ENCODE measurements around the gene CNGA4. TPM values are rescaled to one million over a fixed set of nuclear protein-coding genes. Genes with fewer than 3 reads are reported as not detected.

CNGA4 gene
- total and polyA plus RNA-seq, 2 experiments from 2014 or later: 0.39 to 0.83 TPM

DNA sequence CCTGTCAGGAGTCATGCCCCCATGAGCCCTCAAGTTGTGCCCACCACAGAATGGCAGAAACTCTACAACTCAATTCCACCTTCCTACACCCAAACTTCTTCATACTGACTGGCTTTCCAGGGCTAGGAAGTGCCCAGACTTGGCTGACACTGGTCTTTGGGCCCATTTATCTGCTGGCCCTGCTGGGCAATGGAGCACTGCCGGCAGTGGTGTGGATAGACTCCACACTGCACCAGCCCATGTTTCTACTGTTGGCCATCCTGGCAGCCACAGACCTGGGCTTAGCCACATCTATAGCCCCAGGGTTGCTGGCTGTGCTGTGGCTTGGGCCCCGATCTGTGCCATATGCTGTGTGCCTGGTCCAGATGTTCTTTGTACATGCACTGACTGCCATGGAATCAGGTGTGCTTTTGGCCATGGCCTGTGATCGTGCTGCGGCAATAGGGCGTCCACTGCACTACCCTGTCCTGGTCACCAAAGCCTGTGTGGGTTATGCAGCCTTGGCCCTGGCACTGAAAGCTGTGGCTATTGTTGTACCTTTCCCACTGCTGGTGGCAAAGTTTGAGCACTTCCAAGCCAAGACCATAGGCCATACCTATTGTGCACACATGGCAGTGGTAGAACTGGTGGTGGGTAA, 39.6 kb upstream of the CNGA4 start, which contains the start of gene OR52W1:
Gene OR52W1, plus strand, starts transcription at position 51 of the 637 bp plus-strand sequence. Its CDS starts 0 bp downstream, at position 51.
- Histone ChIP-seq H3K9me3 (ENCODE audit: low read depth) (no peaks in the 10 kb centered on the region), H3K36me3 (no peaks in the 10 kb centered on the region), H3K4me3 (no peak within 1 kb of the TSS), H3K4me1 (ENCODE audit: low read depth) (no peaks in the 10 kb centered on the region), H3K27ac (no peak within 1 kb of the TSS), H3K27me3 (no peaks in the 10 kb centered on the region)
- DNase-seq (ENCODE audit: low read depth in 1 of 2, low spot score in 1 of 2): no peak
- TF ChIP-seq, protein P1, sequence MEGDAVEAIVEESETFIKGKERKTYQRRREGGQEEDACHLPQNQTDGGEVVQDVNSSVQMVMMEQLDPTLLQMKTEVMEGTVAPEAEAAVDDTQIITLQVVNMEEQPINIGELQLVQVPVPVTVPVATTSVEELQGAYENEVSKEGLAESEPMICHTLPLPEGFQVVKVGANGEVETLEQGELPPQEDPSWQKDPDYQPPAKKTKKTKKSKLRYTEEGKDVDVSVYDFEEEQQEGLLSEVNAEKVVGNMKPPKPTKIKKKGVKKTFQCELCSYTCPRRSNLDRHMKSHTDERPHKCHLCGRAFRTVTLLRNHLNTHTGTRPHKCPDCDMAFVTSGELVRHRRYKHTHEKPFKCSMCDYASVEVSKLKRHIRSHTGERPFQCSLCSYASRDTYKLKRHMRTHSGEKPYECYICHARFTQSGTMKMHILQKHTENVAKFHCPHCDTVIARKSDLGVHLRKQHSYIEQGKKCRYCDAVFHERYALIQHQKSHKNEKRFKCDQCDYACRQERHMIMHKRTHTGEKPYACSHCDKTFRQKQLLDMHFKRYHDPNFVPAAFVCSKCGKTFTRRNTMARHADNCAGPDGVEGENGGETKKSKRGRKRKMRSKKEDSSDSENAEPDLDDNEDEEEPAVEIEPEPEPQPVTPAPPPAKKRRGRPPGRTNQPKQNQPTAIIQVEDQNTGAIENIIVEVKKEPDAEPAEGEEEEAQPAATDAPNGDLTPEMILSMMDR (IDR thresholded peaks at IDR 0.05; ENCODE audit: low read depth, low read length): no peak

DNA sequence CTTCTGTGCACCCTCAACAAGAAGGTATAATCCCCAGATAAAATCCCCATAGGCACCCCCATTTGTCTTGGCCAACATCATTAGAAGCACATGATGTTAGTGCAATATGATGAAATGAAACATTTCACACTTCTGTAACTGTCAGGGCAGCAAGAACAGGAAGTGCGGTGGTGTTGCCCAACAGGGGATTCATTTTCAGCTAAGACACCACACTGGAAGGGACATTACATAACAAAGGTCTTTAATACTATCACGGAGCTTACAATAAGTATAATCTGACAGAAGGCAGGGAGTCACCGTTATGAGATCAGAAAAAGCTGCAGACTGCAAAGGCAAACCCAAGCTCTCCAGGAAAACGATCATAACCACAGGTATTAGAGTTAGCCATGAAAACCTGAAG, 37.9 kb upstream of the CNGA4 start:
- Histone ChIP-seq H3K4me3 (no peak overlapping the region), H3K4me1 (ENCODE audit: low read depth) (no peaks in the 10 kb centered on the region), H3K27ac (no peak overlapping the region), H3K36me3 (peaks cover 5% of the 10 kb centered on the region), H3K9me3 (ENCODE audit: low read depth) (no peaks in the 10 kb centered on the region), H3K27me3 (no peaks in the 10 kb centered on the region)
- peak in 1 of 2 donors; percentile 76 for DNase-seq (ENCODE audit: low read depth in 1 of 2, low spot score in 1 of 2)
- TF ChIP-seq, protein P1 (IDR thresholded peaks at IDR 0.05; ENCODE audit: low read depth, low read length): no peak

DNA sequence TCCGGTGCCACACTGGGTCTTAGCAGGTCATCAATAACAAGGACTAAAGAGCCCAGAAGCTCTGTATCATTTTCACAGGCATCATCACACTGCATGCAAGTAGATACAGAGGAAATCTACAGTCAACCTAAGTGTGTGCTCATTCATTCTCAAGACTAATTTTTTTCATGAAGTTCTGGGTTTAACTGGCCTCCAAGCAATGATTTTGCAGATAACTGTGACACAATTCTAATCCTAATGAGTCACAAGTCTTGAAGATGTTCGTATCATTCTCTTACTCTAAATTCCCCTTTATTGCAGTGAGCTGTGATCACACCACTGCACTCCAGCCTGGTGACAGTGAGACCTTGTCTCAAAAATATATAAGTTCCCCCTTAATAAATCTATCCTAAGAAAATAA, 37.4 kb upstream of the CNGA4 start:
- Histone ChIP-seq H3K4me3 (no peak overlapping the region), H3K27me3 (no peaks in the 10 kb centered on the region), H3K9me3 (ENCODE audit: low read depth) (no peaks in the 10 kb centered on the region), H3K27ac (no peak overlapping the region), H3K4me1 (ENCODE audit: low read depth) (no peaks in the 10 kb centered on the region), H3K36me3 (peaks cover 5% of the 10 kb centered on the region)
- DNase-seq (ENCODE audit: low read depth in 1 of 2, low spot score in 1 of 2): peak in 1 of 2 donors; percentile 36
- TF ChIP-seq, protein P1 (IDR thresholded peaks at IDR 0.05; ENCODE audit: low read depth, low read length): no peak

DNA sequence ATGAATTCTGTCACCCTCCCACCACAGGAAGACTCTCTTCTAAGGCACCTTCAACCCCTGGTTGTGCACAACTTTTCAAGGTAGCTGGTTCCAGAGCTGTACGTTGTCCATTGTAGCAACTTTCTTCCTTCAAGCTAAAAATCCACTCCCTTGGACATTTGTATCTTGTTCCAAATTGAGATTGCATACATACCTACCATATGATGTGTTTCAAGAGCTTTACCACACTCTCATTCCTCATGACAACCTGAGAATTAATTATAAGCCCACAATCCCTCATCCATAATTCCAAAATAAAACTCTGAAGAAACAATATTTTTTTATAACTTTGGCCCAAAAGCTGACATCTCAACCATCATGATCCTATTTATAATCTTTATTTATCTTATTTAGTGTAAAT, 36.8 kb upstream of the CNGA4 start:
- Histone ChIP-seq H3K27ac (no peak overlapping the region), H3K4me1 (ENCODE audit: low read depth) (no peaks in the 10 kb centered on the region), H3K9me3 (ENCODE audit: low read depth) (no peaks in the 10 kb centered on the region), H3K36me3 (peaks cover 8% of the 10 kb centered on the region), H3K27me3 (no peaks in the 10 kb centered on the region), H3K4me3 (no peak overlapping the region)
- TF ChIP-seq, protein P1 (IDR thresholded peaks at IDR 0.05; ENCODE audit: low read depth, low read length): no peak
- no peak for DNase-seq (ENCODE audit: low read depth in 1 of 2, low spot score in 1 of 2)

DNA sequence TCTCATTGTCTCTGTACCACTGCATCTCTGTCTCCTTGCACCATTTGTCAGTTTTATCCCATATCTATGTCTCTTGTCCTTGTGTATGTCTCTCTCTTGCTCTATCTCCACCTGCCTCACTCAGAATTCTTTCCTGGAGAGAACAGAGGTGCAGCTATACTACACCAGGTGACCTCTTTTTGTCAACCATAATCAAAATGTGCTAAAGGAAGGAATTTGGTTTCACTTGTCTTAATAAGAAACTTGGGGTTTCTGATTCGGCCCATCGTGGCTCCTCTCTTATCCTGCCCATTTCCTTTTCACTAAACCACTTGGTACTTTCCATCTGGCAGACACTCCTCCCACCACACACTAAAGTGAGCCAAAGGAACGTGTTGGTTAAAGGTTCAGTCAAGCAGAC, 35.6 kb upstream of the CNGA4 start:
- DNase-seq (ENCODE audit: low read depth in 1 of 2, low spot score in 1 of 2): no peak
- no peak overlapping the region for H3K4me3 ChIP-seq
- TF ChIP-seq, protein P1 (IDR thresholded peaks at IDR 0.05; ENCODE audit: low read depth, low read length): no peak
- H3K9me3 ChIP-seq (ENCODE audit: low read depth): no peaks in the 10 kb centered on the region
- H3K36me3 ChIP-seq: peaks cover 8% of the 10 kb centered on the region
- H3K27ac ChIP-seq: no peak overlapping the region
- H3K4me1 ChIP-seq (ENCODE audit: low read depth): no peaks in the 10 kb centered on the region
- no peaks in the 10 kb centered on the region for H3K27me3 ChIP-seq

Data from cardiac muscle cell (in vitro differentiated cells and primary cell).